ENCODE data around the gene ANKRD36C.
"Not testable (repeated sequence)": the region's sequence is repeated elsewhere in the genome, so short reads cannot be mapped to it uniquely, and the experiment has no call there.

Gene ANKRD36C

DNA sequence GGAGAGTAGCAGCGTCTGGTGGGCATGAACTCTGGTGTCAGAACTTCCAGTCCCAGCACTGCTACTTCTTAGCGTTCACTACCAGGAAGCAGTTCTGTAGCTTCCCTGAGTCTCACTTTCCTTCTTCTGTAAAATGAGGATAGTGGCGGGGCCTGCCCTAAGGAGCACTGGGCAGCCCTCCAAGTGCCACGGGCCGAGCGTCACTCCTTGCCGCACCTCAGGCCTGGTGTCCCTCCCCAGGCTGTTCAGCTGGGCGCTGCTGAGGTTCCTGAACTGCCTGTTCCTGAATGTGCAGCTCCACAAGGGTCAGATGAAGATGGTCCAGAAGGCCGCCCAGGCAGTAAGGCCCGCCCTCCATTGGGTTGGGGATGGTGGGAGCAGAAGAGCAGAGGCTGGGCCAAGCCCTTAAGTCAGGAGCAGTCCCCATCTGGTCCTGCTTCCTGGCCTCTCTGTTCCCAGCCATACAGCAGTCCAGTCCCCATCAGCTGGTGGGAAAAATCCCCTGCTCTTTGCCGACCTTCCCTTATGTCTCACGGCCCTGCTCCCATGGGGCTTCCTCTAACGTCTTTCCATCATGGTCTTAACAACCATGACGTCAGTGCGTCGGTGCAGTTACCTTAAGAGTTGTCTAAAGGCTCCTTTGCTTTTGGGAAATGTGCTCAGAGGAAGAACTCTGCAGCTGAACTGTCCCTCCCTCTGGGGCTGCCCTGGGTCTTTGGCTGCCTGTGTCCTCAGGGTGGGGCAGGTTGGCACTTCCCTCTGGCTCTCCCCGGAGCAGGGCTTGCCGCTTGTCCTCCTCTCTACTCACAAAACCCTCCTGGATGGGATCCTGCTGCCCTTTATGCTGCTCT, 195.2 kb downstream of the ANKRD36C start:
- DNase-seq = not testable (repeated sequence)

DNA sequence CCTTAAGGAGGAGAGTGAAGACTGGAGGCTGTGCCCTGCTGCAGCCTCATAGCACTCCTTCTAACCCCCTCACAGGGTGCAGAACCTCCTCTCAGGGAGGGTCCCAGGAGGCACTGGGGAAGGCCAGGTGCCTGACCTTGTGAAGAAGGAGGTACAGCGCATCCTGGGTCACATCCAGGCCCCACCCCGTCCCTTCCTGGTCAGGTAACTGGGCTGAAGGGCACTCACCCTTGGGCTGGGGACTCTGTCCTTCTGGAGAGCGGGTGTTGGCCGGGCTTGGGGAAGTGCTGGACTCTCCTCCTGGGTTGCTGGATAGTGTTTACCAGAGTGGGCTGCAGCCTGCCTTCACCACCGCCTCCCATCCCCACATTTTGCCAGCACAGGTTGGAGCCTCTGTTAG, 197.7 kb downstream of the ANKRD36C start:
- DNase-seq = not testable (repeated sequence)

DNA sequence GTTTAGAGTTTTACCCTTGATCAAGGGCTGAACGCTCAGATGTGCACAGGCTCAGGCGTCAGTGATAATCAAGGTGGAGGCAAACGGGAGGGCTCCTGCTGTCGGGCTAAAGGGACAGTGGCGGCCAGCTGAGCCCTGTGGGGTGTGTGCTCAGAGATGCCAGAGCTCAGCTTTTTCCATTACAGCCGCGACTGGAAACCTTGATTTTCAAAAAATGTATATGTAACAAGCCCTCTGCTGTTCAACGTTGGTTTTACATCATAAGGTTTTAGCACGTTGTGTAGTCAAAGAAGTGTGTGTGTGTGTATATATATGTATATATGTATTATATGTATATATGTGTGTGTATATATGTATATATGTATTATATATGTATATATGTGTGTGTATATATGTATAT, 201.4 kb downstream of the ANKRD36C start:
- not testable (repeated sequence) for DNase-seq

DNA sequence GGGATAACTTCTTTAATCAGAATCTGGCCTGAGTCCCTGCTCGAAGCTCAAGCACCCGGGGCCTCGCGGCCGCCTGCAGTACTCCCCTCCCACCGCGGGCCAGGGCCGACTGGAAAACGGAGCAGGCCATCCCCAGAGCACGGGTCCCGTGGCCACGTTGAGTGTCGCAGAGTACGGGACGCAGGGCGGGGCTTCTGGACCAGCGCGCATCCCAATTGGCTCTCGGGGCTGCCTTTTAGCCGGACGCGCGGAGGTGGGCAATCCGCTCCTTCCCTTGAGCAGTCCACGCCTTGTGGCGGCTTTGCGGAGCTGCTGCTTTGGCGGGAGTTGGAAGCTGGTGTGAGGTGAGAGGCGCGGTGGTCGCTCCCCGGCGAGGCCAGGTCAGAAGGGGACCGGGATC, 202.2 kb downstream of the ANKRD36C start:
- DNase-seq = not testable (repeated sequence)

DNA sequence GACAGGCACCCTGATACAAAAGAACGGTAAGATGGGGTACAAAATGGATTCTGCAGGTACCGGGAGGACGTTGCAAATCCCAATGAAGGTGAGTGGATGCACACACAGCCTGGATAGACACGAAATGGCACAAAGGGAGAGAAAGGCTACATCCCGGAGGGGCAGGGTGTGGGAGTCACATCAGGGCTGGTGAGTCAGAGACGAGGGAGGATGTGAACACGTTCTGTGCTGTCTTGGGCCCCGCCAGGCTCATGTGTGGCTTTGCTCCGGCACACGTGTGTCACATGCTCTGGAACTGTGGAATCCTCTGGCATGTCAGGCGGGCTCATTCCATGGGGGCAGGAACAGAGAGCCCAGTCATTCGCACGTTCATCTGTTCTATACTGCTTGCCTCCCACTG, 203.0 kb downstream of the ANKRD36C start:
- DNase-seq = not testable (repeated sequence)
